Measurements from ENCODE around the gene LRP5.

DNA sequence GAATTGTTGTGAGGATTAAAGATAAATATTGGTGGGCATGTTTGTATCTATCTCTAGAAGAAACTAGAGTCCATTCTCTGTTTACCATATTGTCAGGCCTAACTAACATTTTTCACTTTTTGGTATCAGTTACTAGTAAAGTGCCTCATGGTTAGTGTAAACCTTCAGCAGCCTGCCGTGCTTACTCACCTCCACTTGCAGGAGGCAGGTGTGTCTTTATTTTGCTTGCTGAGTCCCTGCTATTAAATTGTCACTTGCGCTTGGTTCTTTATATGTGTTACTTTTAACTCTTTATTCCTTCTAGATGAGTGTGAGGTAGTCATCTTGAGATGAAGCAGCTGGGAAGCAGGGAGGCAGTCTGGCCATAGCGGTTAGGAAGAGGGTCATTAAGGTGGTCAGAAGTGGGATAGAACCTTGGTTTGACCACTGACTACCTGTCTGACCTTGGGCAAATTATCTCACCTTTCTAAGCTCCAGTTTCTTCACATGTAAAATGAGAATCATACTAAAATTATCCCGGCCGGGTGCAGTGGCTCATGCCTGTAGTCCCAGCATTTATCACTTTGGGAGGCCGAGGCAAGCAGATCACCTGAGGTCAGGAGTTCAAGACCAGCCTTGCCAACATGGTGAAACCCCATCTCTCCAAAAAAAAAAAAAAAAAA lies 169.3 kb downstream of the LRP5 start:
- TF ChIP-seq, protein P1, sequence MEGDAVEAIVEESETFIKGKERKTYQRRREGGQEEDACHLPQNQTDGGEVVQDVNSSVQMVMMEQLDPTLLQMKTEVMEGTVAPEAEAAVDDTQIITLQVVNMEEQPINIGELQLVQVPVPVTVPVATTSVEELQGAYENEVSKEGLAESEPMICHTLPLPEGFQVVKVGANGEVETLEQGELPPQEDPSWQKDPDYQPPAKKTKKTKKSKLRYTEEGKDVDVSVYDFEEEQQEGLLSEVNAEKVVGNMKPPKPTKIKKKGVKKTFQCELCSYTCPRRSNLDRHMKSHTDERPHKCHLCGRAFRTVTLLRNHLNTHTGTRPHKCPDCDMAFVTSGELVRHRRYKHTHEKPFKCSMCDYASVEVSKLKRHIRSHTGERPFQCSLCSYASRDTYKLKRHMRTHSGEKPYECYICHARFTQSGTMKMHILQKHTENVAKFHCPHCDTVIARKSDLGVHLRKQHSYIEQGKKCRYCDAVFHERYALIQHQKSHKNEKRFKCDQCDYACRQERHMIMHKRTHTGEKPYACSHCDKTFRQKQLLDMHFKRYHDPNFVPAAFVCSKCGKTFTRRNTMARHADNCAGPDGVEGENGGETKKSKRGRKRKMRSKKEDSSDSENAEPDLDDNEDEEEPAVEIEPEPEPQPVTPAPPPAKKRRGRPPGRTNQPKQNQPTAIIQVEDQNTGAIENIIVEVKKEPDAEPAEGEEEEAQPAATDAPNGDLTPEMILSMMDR (IDR thresholded peaks at IDR 0.05), result no peak
- TF ChIP-seq POLR2A (IDR thresholded peaks at IDR 0.05) (no peak), POLR2AphosphoS5 (IDR thresholded peaks at IDR 0.05) (no peak)
